Fibroblast of lung (primary cell): ENCODE data around the gene LPIN1. TPM values are rescaled to one million over a fixed set of nuclear protein-coding genes. Genes with fewer than 3 reads are reported as not detected.
A peak's percentile ranks its signal among the peaks of the same experiment; 100 is the strongest.

Source experiments
- DNase-seq, 2 donors: peaks; one replicate each; pipeline versions ENCODE4 v3.0.0 to v3.0.0-alpha.2; 2010; ENCODE audit warnings: low read depth in 2 of 2
- H2AFZ ChIP-seq: 2 replicates; pipeline ENCODE4 v1.5.1; 2012; ENCODE audit warnings: low read length, control low read depth, inconsistent platforms
- H3K27ac ChIP-seq: 2 replicates; pipeline ENCODE4 v1.5.1; 2011; ENCODE audit warnings: low read length, control low read depth; ENCODE audit not compliant: insufficient read depth
- H3K27me3 ChIP-seq: 2 replicates; pipeline ENCODE4 v1.5.1; 2011; ENCODE audit warnings: mild to moderate bottlenecking, low read length; ENCODE audit not compliant: control insufficient read depth, insufficient read depth
- H3K36me3 ChIP-seq: 2 replicates; pipeline ENCODE4 v1.5.1; 2011; ENCODE audit warnings: low read length; ENCODE audit not compliant: control insufficient read depth, insufficient read depth
- H3K4me1 ChIP-seq: 2 replicates; pipeline ENCODE4 v1.5.1; 2011; ENCODE audit warnings: low read length; ENCODE audit not compliant: control insufficient read depth, insufficient read depth; ENCODE audit errors: extremely low read depth
- H3K4me2 ChIP-seq: 2 replicates; pipeline ENCODE4 v1.5.1; 2011; ENCODE audit warnings: low read length, control low read depth; ENCODE audit not compliant: insufficient read depth; ENCODE audit errors: extremely low read depth
- H3K4me3 ChIP-seq, 4 experiments: fragments of 200-600 bp in 1 of 4; sonication (generic) in 1 of 4; replicated peaks in 1 of 4; 2 replicates each; pipeline ENCODE4 v1.5.1; 2011 to 2016; ENCODE audit warnings: low read length in 4 of 4, low read depth in 3 of 4, mild to moderate bottlenecking in 3 of 4, control low read depth in 2 of 4, inconsistent platforms in 1 of 4, mixed read lengths in 1 of 4; ENCODE audit not compliant: insufficient read depth in 1 of 4; ENCODE audit errors: control extremely low read depth in 1 of 4
- H3K79me2 ChIP-seq: 2 replicates; pipeline ENCODE4 v1.5.1; 2012; ENCODE audit warnings: mild to moderate bottlenecking, low read length, inconsistent platforms; ENCODE audit not compliant: control insufficient read depth, insufficient read depth
- H3K9ac ChIP-seq: 2 replicates; pipeline ENCODE4 v1.5.1; 2011; ENCODE audit warnings: mild to moderate bottlenecking, low read length, control low read depth; ENCODE audit not compliant: insufficient read depth
- H3K9me3 ChIP-seq: 2 replicates; pipeline ENCODE4 v1.5.1; 2012; ENCODE audit warnings: low read depth, low read length; ENCODE audit not compliant: control insufficient read depth, insufficient read depth
- H4K20me1 ChIP-seq: 2 replicates; pipeline ENCODE4 v1.5.1; 2011; ENCODE audit warnings: low read length; ENCODE audit not compliant: control insufficient read depth, insufficient read depth; ENCODE audit errors: extremely low read depth
- CTCF ChIP-seq, 2 donors: IDR thresholded peaks in 1 of 2; conservative IDR thresholded peaks in 1 of 2; 1 replicate in 1 of 2; 2 replicates in 1 of 2; pipeline ENCODE4 v1.5.1; 2011 to 2012; ENCODE audit warnings: low read length in 2 of 2, control low read depth in 1 of 2, inconsistent platforms in 1 of 2, low read depth in 1 of 2, mild to moderate bottlenecking in 1 of 2
- EZH2 ChIP-seq: IDR thresholded peaks from 2 replicates; pipeline ENCODE4 v1.5.1; 2012; ENCODE audit warnings: low read length, control low read depth, mild to moderate bottlenecking; ENCODE audit errors: missing control alignments
- polyA plus RNA-seq, 2 donors: library from polyadenylated mRNA; depleted of rRNA in 1 of 2; stranded (reverse) in 1 of 2; unstranded in 1 of 2; fragments of >200 nt; gene quantifications; 2 replicates each; pipeline ENCODE4 v1.2.1, GENCODE V29; 2011 to 2012; ENCODE audit warnings: missing spikeins in 1 of 2
- total RNA-seq: library from RNA; depleted of rRNA; stranded (reverse); fragments of >200 nt; gene quantifications from 2 replicates; pipeline ENCODE4 v1.2.1, GENCODE V29; 2014

Gene LPIN1
- total and polyA plus RNA-seq, 2 donors (not counting 1 experiment from before 2014, with no cell fraction given), result 87.8 to 205 TPM

- H3K9me3 ChIP-seq, result no peaks in the 10 kb centered on the region
- no peak overlapping the region for H3K4me3 ChIP-seq
- H3K79me2 ChIP-seq, result no peaks in the 10 kb centered on the region
- peaks cover 9% of the 10 kb centered on the region for H3K36me3 ChIP-seq
- no peaks in the 10 kb centered on the region for H3K27me3 ChIP-seq
- H3K4me2 ChIP-seq, result no peak overlapping the region
- no peak for DNase-seq
- H3K4me1 ChIP-seq, result peaks cover 18% of the 10 kb centered on the region
- H2AFZ ChIP-seq, result no peak overlapping the region
- no peaks in the 10 kb centered on the region for H4K20me1 ChIP-seq
- H3K27ac ChIP-seq, result peak overlapping the region; percentile 69
- TF ChIP-seq EZH2, result no peak
- no peak for TF ChIP-seq CTCF (conservative IDR thresholded peaks at IDR 0.05 in 1 of 2, IDR thresholded peaks at IDR 0.05 in 1 of 2; ENCODE audit: low read depth in 1 of 2, low read length in 2 of 2)
- H3K9ac ChIP-seq, result no peak overlapping the region
Measured at GRCh38 chr2:11828933-11829323, 82.5 kb downstream of the LPIN1 start.

GRCh38 chr2:11829324-11829946 lies 83.0 kb downstream of the LPIN1 start:
- H3K4me1 ChIP-seq, result peaks cover 18% of the 10 kb centered on the region
- H3K9me3 ChIP-seq, result no peaks in the 10 kb centered on the region
- no peaks in the 10 kb centered on the region for H3K79me2 ChIP-seq
- H3K9ac ChIP-seq, result no peak overlapping the region
- peak overlapping the region; percentile 69 for H3K27ac ChIP-seq
- H3K4me3 ChIP-seq, result peak overlapping the region in 2 of 4 experiments; percentile 4 to 8
- no peaks in the 10 kb centered on the region for H3K27me3 ChIP-seq
- H2AFZ ChIP-seq, result no peak overlapping the region
- H3K36me3 ChIP-seq, result peaks cover 7% of the 10 kb centered on the region
- peak overlapping the region; percentile 80 for H3K4me2 ChIP-seq
- TF ChIP-seq CTCF (conservative IDR thresholded peaks at IDR 0.05 in 1 of 2, IDR thresholded peaks at IDR 0.05 in 1 of 2; ENCODE audit: low read depth in 1 of 2, low read length in 2 of 2) (peak; percentile 43 to 45), EZH2 (no peak)
- no peaks in the 10 kb centered on the region for H4K20me1 ChIP-seq
- peak; percentile 42 to 62 for DNase-seq

- H3K4me1 ChIP-seq, result peaks cover 18% of the 10 kb centered on the region
- H3K79me2 ChIP-seq, result no peaks in the 10 kb centered on the region
- peak overlapping the region; percentile 32 for H3K9ac ChIP-seq
- peak overlapping the region; percentile 7 for H2AFZ ChIP-seq
- peak in 1 of 2 donors; percentile 39 for TF ChIP-seq CTCF (conservative IDR thresholded peaks at IDR 0.05 in 1 of 2, IDR thresholded peaks at IDR 0.05 in 1 of 2; ENCODE audit: low read depth in 1 of 2, low read length in 2 of 2)
- no peak for TF ChIP-seq EZH2
- H3K36me3 ChIP-seq, result peaks cover 2% of the 10 kb centered on the region
- peak overlapping the region; percentile 80 for H3K4me2 ChIP-seq
- no peaks in the 10 kb centered on the region for H3K27me3 ChIP-seq
- peak overlapping the region; percentile 69 for H3K27ac ChIP-seq
- peak overlapping the region; percentile 19 to 54 (median 28) for H3K4me3 ChIP-seq
- no peaks in the 10 kb centered on the region for H3K9me3 ChIP-seq
- peak; percentile 99 for DNase-seq
- H4K20me1 ChIP-seq, result no peaks in the 10 kb centered on the region
Measured at GRCh38 chr2:11829947-11830707, 83.7 kb downstream of the LPIN1 start.
